Measurements from ENCODE around the gene SELE.

GRCh38 chr1:169699707-169700106 is 34.2 kb downstream of the SELE start:
- no peak for TF ChIP-seq REST (IDR thresholded peaks at IDR 0.05; ENCODE audit: borderline replicate concordance)
- TF ChIP-seq CTCF (IDR thresholded peaks at IDR 0.05; ENCODE audit: poor library complexity, severe bottlenecking), result no peak
- TF ChIP-seq EZH2 (IDR thresholded peaks at IDR 0.05; ENCODE audit: borderline replicate concordance, insufficient read depth, low read length, poor library complexity, severe bottlenecking), result no peak
- no peak for TF ChIP-seq POLR2AphosphoS5 (IDR thresholded peaks at IDR 0.05)
- no peak for TF ChIP-seq TAF1 (IDR thresholded peaks at IDR 0.05; ENCODE audit: low read depth)
- TF ChIP-seq MXI1 (conservative IDR thresholded peaks at IDR 0.05; ENCODE audit: poor library complexity, severe bottlenecking), result no peak
- no peak for TF ChIP-seq EP300 (conservative IDR thresholded peaks at IDR 0.05; ENCODE audit: poor library complexity, severe bottlenecking)
- no peak for TF ChIP-seq SMC3 (conservative IDR thresholded peaks at IDR 0.05; ENCODE audit: poor library complexity)
